HG03439 (cell line): Measurements from ENCODE around the gene LRRC61.

Experiments
- ATAC-seq: cut with Tn5 transposase; IDR thresholded peaks from one replicate; pipeline ENCODE4 v1.9.1; 2021; ENCODE audit warnings: mild to moderate bottlenecking, moderate library complexity; ENCODE audit not compliant: unreplicated experiment

The LRRC61 gene

DNA sequence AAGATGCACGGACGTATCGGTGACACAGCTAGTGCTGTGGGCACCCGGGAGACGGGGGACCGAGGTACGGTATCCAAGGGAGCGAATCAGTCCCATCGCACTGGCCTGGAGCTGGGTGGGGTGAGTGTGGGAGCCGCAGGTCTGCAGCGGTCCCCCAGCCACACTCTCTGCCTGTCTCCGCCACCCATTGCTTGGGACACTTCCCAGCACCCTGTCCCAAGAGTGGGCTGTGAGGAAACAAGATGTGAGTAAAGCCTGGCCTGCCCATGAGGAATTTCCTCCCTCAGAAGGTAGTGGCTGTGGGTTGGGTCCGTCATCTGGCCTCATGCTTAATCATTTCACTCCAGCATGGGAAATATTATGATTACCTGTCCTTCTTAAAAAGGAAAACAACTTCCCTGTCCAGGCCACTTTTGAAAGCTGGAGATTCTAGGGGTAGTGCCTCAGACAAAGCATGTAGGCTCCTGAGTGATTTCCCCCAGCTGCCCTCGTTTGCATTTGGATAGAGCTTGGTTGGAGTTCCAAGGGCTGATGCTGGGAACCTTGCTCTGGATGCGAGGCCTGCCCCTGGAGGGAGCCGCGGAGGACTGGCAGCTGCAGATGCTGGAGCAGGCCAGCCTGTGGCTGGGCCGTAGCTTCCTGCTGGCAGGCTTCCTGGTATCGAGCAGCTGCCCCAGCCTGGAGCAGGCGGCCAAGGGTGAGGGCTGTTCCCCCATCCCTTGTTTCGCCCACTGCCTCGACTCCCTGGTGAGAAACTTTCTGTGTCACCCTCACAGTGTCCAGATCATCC is 6.4 kb downstream of the LRRC61 start:
- no peak for ATAC-seq

DNA sequence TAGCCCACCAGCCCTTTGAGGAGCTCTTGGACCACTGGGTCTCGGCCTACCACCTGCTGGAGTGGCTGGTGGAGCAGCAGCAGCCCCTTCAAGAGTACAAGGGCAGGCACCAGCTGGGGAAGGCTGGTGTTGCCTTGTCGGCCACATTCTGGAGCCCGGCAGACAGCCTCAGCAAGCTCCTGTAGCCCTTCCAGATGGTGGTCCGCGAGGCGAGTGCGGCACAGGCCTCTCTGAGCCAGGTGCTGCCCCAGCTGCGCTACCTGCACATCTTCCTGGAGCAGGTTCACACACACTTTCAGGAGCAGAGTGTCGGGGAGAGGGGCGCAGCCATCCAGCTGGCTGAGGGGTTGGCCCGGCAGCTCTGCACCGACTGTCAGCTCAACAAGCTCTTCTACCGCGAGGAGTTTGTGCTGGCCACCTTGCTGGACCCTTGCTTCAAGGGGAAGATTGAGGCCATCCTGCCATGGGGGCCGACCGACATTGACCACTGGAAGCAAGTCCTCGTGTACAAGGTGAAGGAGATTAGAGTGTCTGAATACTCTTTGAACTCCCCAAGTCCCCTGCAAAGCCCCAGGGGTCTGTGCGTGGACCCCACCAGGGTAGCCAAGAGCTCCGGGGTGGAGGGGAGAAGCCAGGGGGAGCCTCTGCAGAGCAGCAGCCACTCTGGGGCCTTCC is 7.2 kb downstream of the LRRC61 start:
- ATAC-seq, result no peak

DNA sequence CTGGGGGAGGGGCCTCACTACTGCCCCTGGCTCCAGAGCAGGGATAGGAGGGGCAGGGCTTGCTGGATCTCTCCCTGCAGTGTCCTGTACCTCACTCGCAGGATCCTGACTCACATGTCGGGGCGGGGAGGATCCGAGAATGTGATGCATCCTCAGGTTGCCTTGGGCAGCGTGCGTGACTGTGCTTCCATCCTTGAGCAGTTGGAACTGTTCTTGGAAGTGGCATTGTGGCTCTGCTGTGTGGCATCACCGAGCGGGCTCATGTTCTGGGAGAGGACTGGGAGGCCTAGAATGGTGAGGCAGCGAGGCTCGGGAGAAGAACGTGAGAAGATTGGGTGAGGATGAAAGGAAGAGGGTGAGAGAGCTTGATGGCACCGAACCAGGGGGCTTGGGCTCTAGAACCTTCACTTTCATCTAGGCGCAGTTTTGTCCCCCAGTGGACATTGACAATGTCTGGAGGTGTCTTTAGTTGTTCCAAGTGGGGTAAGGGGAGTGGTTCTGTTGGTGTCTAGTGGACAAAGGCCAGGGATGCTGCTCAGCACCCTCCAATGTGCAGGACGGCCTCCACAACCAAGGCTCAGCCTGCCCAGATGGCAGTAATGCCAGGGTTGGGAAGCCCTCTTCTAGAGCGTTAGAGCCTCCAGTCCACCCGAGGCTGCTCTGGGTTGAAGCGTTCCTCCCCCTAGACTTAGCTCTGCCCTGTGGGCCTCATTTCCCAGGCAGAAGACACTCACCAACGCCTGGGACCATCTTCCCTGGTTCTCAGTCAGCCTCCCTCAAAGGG is 9.9 kb downstream of the LRRC61 start:
- no peak for ATAC-seq

DNA sequence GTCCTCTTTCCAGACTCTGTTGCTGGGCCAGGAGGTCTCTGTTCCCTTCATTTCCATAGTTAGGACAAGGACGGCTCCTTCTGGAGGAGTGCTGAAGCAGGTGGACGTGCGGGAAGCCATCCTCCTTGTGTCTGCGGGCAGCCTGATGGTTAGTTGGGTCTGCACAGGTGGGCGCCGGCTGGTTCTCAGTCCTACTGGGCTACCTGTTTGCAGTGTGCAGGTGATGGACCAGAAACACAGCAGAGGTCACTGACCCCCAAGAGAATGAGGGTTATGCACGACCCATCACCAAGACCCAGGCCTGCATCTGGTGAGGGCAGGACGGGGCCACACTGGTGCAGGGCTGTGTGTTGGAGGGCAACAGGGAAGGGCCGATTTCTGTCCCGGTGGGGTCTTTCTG is 10.5 kb downstream of the LRRC61 start:
- ATAC-seq, result no peak

DNA sequence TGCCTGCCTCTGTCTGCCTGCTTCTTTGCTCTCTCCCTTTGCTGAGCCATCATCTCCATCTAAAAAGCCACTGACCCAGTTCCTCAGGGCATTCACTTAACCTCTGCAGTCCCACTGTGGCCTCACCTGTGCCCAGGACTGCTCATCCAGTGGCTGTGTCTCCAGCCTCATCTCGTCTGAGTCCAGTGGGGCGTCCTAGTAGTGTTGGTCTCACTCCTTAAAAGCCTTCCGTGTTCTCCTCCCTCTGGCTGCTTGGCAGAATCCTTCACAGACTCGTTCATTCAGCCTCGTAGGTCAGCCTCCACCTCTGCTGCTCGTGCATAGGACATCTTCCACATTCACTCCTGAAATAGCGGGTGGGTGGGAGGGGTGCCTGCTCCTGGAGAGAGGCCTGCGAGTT is 11.0 kb downstream of the LRRC61 start:
- no peak for ATAC-seq

DNA sequence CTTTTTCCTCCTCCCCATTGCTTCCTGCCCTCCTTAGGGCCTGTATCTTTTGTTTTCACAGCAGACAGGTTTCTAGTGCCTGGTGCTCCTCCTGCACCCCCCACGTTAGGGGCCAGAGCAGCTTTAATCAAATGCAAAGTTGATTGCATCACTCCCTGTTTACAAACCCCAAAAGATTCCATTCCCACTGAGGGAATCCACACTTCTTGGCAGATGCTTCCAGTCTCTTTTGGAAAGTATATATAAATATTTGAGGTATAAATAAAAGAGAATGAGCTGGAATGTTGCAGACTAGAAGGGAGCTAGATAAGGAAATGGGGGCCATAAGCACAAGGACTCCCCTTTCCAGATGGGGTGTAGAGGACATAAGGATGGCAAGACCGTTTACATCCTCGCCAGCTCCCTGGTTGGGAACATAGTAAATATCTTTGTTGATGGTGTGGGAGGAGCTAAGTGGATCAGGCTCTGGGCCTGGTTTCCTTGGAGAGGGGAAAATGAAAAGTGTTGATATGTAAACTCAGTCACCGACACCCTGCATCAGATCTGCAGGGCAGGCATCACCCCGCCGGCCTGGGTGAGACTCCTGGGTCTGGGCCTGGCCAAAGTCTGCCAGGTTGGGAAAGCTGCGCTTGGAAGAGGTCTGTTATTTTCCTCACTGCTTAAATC is 12.1 kb downstream of the LRRC61 start:
- no peak for ATAC-seq

DNA sequence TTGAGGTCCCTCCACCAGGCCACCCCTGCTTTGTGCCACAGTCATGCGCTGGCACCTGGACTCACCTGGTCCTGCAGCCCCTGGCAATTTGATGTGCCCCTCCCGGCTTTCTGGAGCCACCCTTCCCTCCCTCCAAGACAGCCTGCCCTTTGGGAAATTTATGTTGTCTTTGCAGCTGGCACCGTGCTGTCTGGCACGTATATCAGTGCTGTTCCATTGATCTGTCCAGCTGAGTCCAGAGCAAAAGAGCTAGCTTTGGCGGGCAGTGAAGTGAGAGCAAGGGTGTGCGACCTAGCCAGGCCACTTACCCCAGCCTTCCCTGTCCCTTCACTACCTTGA is 12.6 kb downstream of the LRRC61 start:
- no peak for ATAC-seq

DNA sequence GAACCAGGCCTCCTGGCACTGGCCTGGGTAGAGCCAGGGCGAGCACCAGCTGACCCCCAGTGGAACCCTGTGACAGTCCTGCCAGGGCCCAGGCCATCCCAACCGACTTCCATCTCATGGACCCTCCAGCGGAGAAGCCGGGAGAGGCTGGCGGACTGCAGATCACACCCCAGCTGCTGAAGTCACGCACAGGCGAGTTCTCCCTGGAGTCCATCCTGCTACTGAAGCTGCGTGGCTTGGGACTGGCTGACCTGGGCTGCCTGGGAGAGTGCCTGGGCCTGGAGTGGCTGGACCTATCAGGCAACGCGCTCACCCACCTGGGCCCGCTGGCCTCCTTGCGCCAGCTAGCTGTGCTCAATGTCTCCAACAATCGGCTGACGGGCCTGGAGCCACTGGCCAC is 13.6 kb downstream of the LRRC61 start:
- no peak for ATAC-seq

DNA sequence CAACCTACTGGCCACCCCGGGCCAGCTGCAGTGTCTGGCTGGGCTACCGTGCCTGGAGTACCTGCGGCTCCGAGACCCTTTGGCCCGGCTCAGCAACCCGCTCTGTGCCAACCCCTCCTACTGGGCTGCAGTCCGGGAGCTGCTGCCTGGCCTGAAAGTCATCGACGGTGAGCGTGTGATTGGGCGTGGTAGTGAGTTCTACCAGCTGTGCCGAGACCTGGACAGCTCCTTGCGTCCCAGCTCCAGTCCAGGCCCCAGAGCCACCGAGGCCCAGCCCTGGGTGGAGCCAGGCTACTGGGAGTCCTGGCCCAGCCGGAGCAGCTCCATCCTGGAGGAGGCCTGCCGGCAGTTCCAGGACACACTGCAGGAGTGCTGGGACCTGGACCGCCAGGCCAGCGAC is 14.0 kb downstream of the LRRC61 start:
- no peak for ATAC-seq

DNA sequence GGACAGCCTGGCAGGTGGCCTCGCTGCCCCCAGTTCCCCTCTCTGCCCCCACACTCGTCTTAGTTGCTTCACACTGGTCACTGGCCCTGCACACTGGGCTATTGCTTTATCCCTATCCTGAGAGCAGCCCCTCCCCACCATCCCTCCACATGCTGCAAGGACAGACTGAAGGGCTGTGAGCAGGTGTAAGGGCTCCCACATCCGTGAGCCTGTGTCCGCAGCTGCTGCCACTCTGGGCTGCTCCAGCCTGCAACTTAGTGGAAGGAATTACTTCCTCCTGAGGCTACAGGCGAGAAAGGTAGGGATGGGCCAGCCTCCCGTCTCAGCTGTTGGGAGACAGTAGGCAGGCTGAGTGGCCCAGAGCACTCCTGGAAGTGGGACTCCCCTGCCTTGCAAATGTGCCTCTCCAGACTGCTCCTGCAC is 14.5 kb downstream of the LRRC61 start:
- no peak for ATAC-seq

DNA sequence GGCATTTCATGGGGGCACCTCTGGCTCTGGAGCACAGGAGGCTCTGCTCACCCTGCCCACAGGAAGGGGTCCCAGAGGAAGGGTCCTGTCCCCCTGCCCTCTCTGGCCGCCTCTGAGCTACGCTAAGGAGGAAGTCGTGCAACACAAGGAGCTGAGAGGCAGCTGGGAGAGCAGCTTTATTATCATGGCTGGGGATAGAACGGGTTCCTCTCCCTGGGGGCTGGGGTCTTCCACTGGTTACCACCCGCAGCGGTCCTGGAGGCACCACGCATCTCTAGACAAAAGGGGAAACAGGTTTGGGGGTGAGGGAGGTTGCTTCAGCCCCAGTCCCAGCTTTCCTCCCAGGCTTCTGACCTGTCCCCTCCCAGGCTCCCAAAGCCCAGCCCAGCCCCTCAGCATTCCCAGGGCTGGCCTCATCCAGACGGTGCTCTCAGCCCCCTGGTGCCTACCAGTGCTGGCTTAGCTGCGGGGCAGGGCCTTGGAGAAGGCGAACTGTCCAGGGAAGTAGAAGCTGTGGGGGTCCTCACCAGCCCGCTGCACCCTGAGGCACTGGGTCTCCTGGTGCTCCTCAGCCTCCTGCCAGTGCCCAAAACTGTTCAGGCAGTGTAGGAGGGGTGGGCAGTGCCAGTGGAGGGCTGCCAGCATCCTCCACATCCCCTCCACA is 15.1 kb downstream of the LRRC61 start:
- ATAC-seq, result no peak

DNA sequence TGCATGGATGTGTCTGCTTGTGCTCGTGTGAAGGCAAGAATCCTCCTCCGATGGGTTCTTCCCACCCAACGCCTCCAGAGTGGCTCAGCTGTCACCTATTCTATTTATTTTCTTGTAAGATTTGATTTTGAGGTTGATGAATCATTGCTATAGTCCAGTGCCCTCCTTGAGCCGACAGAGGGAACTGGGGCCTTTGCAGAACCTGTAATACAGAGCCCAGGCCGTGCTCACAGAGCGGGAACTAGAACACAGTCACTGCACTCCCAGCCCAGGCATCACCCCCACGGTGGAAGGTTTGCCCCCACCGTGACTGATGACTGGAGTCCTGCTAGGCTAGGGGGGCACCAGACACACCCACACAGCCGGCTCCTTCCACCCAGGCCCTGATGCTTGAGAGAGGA is 16.3 kb downstream of the LRRC61 start:
- ATAC-seq, result no peak

DNA sequence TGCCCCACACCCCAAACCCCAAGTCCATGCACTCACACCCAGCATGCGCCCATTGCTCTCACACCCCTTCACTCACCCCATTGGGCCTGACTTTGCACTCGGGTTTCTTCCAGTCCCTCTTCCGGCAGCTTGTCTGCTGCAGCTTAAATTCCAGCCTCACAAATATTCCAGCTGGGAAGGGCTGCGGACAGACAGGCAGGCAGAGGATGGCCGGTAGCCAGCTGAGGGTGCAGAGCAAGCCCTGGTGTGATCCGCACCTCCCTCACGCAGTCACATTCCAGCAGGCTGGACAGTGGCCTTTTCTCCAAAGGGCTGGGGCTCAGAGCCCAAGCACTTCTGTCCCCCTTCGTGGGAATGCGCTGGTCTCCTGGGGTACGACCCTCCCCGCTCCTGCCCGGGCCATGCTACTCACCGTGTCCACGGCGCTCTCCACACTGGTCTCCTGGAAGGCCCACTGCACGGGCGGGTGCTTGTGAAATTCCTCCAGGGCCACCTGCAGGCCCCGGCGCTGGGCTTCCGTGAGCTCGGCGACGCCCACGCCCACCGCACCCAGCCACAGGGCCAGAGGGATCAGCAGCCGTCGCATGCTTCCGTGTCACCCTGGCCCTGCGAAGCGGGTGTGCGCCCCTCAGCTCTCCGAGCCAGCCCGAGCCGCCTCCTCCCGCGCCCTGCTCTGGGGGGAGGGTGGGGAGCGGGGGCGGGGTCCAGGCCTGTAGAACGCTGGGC is 17.0 kb downstream of the LRRC61 start:
- no peak for ATAC-seq

DNA sequence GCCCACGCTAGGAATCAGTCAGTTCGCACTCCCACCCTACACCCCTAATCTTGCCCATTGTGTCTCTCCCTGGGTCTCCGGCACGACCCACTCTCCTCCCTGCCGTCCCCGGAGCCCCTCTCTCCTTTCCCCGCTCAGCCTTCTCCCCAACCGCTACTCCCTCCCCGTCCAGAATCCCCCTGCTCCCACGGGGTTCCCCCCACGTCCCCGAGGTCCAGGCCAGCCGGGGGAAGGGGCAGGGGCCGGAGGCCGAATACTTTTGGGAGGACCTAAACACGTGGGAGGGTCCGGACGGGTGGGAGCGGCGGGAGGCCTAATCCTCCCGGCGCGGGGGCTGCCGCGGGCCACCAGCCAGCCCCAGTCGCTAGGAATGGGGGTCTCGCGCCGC is 17.7 kb downstream of the LRRC61 start:
- ATAC-seq, result no peak

DNA sequence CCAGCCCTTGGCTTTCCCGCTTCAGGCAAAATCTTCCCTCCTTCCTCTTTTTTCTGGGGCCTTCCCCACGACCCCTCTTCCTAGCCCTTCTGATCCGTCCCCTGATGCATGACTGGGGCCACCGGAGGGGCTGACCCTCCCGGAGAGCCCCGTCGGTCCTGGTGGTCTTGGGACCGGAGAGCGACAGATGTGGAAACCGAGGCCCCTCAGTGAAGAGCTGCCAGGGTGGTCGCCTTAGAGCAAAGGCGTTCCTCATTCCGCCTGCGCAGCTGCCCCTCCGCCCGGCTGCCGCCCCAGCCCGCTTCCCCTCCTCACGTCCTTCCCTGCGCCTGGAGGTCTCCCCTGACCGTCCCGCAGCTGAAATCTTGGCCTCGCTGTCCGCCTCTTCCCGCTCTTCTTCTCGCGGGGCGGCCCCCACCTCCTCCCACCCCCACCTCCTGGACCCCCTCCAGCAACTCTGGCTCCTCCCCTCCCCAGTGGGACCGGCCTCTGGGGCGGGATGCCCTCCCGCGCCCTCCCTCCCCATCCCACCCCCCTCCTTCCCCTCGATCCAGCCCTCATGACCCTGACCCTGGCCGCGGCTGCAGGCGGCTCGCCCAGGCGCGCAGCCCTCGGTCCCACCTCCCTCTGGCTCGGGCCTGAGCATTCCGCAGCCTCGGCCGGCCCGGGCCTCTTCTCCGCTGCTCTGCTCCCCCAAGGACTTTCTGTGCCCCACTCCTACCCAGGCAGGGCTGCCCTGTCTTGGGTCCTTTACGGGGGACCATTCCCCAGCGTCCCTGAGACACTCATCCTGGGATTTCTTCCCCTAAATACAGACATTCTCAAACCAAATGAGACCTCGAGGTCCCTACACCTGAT is 18.3 kb downstream of the LRRC61 start, which contains the start of gene RARRES2:
TSS of gene RARRES2 (minus strand) at position 367 of the 858 bp plus-strand sequence. CDS start 1,020 bp downstream, outside the sequence.
- ATAC-seq, result no peak

DNA sequence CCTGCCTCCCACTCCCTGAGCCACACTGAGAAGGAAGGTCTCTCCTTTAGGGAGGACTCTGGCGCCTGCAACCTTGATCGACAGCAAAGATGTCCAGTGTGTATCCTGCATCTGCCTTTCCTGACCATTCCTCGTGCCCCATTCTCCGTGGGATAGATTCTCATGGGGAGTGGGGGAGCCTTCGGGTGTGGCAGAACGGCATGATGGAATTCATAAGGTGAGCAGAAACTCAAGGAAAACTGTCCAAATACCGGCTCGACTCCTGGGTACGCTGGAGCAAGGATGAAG is 18.9 kb downstream of the LRRC61 start:
- no peak for ATAC-seq

DNA sequence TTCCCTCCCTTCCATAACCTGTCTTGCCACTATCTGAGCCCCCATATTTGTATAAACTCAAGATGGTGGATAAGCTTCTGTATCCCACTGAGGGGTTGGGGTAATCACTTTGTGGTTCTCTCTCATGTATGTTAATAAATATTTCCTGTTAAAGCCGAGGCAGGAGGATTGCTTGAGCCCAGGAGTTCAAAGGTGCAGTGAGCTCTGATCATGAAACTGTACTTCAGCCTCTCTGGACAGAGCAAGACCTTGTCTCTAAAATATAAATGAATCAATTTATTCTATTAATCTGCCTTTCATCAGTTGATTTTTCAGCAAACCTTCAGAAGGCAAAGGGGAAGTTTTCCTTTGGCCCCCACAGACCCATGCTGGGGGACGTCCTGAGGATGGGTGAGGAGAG is 20.1 kb downstream of the LRRC61 start:
- ATAC-seq, result no peak

DNA sequence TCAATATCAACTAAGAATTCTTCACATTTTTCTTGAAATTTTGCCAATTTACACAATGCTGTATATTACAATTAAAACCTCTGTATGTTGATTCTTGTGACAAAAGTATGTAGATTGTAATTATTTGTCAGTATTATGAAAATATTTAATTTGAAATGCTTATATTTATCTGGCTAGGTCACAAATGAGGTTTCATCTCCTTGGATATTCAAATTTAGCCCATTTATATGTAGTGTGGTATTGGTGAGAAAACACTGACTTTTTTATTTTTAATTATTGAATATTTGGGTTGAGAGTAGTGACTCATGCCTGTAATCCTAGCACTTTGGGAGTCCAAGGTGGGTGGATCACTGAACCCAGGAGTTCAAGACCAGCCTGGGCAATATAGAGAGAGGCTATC is 21.1 kb downstream of the LRRC61 start:
- no peak for ATAC-seq

DNA sequence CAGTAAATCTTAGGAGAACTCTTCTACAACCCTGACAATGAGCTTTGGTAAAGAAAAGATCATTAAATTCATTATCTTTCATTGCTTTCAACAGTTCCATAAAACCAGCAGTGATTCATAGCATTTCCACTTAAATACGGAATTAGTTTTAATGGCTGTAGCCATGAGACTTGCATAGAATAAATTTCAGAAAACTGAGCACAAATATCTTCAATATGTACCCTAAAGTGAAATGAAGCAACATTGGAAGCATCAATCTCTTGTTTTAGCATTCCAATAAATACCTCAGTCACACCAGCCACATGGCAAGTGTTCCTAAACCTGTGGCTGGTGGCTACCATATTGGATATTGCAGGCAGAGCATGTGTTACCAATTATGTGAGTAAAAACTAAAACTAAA is 21.9 kb downstream of the LRRC61 start:
- no peak for ATAC-seq
